ENCODE measurements around the gene CLDN22.

DNA sequence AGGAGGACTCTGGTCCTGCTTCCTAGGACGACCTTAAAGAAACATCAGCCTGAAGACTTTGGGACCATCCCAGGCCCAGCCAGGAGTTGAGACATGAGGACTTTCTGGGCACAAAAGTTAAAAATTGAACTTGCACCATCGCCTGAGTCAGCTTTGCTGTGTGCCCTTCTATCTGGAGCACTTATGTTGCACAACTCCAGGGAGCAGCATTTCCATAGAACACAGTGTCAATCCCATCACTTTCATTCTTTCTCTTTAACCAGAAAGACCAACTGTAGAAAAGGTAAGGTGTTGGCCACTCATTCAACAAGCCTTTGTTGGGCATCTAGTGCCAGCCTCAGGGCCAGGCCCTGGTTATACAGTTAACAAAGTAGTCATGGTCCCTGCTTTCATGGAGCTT, 10.8 kb upstream of the CLDN22 start:
- TF ChIP-seq, protein P1, sequence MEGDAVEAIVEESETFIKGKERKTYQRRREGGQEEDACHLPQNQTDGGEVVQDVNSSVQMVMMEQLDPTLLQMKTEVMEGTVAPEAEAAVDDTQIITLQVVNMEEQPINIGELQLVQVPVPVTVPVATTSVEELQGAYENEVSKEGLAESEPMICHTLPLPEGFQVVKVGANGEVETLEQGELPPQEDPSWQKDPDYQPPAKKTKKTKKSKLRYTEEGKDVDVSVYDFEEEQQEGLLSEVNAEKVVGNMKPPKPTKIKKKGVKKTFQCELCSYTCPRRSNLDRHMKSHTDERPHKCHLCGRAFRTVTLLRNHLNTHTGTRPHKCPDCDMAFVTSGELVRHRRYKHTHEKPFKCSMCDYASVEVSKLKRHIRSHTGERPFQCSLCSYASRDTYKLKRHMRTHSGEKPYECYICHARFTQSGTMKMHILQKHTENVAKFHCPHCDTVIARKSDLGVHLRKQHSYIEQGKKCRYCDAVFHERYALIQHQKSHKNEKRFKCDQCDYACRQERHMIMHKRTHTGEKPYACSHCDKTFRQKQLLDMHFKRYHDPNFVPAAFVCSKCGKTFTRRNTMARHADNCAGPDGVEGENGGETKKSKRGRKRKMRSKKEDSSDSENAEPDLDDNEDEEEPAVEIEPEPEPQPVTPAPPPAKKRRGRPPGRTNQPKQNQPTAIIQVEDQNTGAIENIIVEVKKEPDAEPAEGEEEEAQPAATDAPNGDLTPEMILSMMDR (IDR thresholded peaks at IDR 0.05) = no peak
- no peak for TF ChIP-seq POLR2A (IDR thresholded peaks at IDR 0.05)
